ENCODE measurements around the gene CCL5.

The CCL5 gene

GRCh38 chr17:35867574-35867973 lies 12.6 kb downstream of the CCL5 start:
- FAIRE-seq, result no peak

- no peak for FAIRE-seq
These were observed 13.7 kb downstream of the CCL5 start for GRCh38 chr17:35866341-35866950.

- FAIRE-seq, result no peak
These were observed 14.5 kb downstream of the CCL5 start for GRCh38 chr17:35865412-35866340.

GRCh38 chr17:35864853-35865252 lies 15.3 kb downstream of the CCL5 start:
- FAIRE-seq, result no peak

GRCh38 chr17:35856603-35857002 lies 23.6 kb downstream of the CCL5 start:
- FAIRE-seq, result no peak

GRCh38 chr17:35855965-35856364 lies 24.2 kb downstream of the CCL5 start:
- FAIRE-seq, result no peak

- FAIRE-seq, result no peak
These were observed 30.5 kb downstream of the CCL5 start for GRCh38 chr17:35849469-35850348.

- FAIRE-seq, result no peak
These were observed 32.4 kb downstream of the CCL5 start for GRCh38 chr17:35847633-35848373.

- no peak for FAIRE-seq
These were observed 33.2 kb downstream of the CCL5 start for GRCh38 chr17:35847006-35847405.

GRCh38 chr17:35846055-35846809 lies 33.9 kb downstream of the CCL5 start:
- FAIRE-seq, result no peak

- no peak for FAIRE-seq
These were observed 35.6 kb downstream of the CCL5 start for GRCh38 chr17:35844547-35844946.

GRCh38 chr17:35843698-35844097 lies 36.5 kb downstream of the CCL5 start:
- FAIRE-seq, result no peak

- no peak for FAIRE-seq
These were observed 37.9 kb downstream of the CCL5 start for GRCh38 chr17:35842239-35842638.

GRCh38 chr17:35841505-35841904 lies 38.7 kb downstream of the CCL5 start:
- FAIRE-seq, result no peak

GRCh38 chr17:35841101-35841500 lies 39.1 kb downstream of the CCL5 start:
- no peak for FAIRE-seq

GRCh38 chr17:35825206-35825605 lies 55.0 kb downstream of the CCL5 start:
- FAIRE-seq, result no peak

Measured in A204.1 (cell line).